ENCODE data around the gene SNX10. TPM values are rescaled to one million over a fixed set of nuclear protein-coding genes. Genes with fewer than 3 reads are reported as not detected.

SNX10 gene
- total and polyA plus RNA-seq, 2 of the 8 experiments (the other 6 are each of a cell fraction or from before 2014, with no cell fraction given) = 4.4 to 9.6 TPM

- no peak for TF ChIP-seq CHD7 (IDR thresholded peaks at IDR 0.05; ENCODE audit: insufficient replicate concordance, low read length)
- TF ChIP-seq KDM5A (IDR thresholded peaks at IDR 0.05; ENCODE audit: low read length) = no peak
- TF ChIP-seq USF2 (IDR thresholded peaks at IDR 0.05; ENCODE audit: low read length) = no peak
- TF ChIP-seq RXRA (IDR thresholded peaks at IDR 0.05; ENCODE audit: insufficient read depth, low read depth, low read length) = no peak
- TF ChIP-seq ATF3 (IDR thresholded peaks at IDR 0.05; ENCODE audit: insufficient read depth, low read depth, low read length) = no peak
Measured at GRCh38 chr7:26295586-26295985, 3.9 kb downstream of the SNX10 start (continued).

Measured in H1 (cell line).